Osteocyte (in vitro differentiated cells): ENCODE data around the gene NSMF. TPM values are rescaled to one million over a fixed set of nuclear protein-coding genes. Genes with fewer than 3 reads are reported as not detected.
"Not testable (repeated sequence)": the region's sequence is repeated elsewhere in the genome, so short reads cannot be mapped to it uniquely, and the experiment has no call there.

Experiments used
- DNase-seq: peaks from one replicate; pipeline ENCODE4 v3.0.0; 2021; ENCODE audit warnings: mixed read lengths; ENCODE audit not compliant: unreplicated experiment; ENCODE audit errors: extremely low spot score
- H3K27ac Mint-ChIP-seq: one replicate; pipeline ENCODE4 v1.8.0; 2021; ENCODE audit warnings: mild to moderate bottlenecking, mixed read lengths; ENCODE audit not compliant: unreplicated experiment
- H3K27me3 Mint-ChIP-seq: one replicate; pipeline ENCODE4 v1.8.0; 2021; ENCODE audit warnings: mixed read lengths; ENCODE audit not compliant: unreplicated experiment
- H3K36me3 Mint-ChIP-seq: one replicate; pipeline ENCODE4 v1.8.0; 2021; ENCODE audit warnings: mixed read lengths; ENCODE audit not compliant: unreplicated experiment
- H3K4me1 Mint-ChIP-seq: one replicate; pipeline ENCODE4 v1.8.0; 2021; ENCODE audit warnings: mixed read lengths; ENCODE audit not compliant: unreplicated experiment
- H3K4me3 Mint-ChIP-seq: one replicate; pipeline ENCODE4 v1.8.0; 2021; ENCODE audit warnings: mild to moderate bottlenecking, moderate library complexity, mixed read lengths; ENCODE audit not compliant: unreplicated experiment
- H3K9me3 Mint-ChIP-seq: one replicate; pipeline ENCODE4 v1.8.0; 2021; ENCODE audit warnings: mixed read lengths; ENCODE audit not compliant: unreplicated experiment
- CTCF ChIP-seq: fragments of 200-600 bp; sonication (generic); IDR thresholded peaks from 2 replicates; pipeline ENCODE4 v1.5.0; 2021; ENCODE audit warnings: antibody characterized with exemption, mild to moderate bottlenecking, moderate library complexity
- total RNA-seq: library from RNA; stranded (reverse); gene quantifications from 2 replicates; pipeline ENCODE4 v1.2.1, GENCODE V29; 2021

Gene NSMF
- total RNA-seq, 1 donor from 2014 or later: 103 TPM

DNA sequence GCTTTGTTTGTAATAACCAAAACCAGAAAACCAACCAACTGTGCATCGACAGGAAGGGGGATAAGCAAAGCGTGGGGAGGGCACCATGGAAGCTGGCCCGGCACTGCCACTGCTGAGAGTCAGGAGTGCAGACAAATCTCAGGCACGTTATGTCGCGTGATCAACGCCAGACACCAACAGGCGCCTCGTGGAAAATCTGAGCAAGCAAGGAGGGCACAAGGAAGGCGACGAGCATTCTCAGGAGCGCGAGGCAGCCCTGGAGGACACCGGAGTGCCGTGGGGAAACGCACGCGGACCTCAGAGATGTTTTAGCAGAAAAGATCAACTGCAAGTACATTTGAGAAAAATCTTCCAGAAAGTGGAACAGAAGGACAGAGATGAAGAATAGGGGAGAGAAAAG lies 15.1 kb upstream of the NSMF start:
- no peak overlapping the region for H3K27ac Mint-ChIP-seq

GRCh38 chr9:137470785-137471184 lies 11.7 kb upstream of the NSMF start:
- no peak for DNase-seq
- no peaks in the 10 kb centered on the region for H3K4me1 Mint-ChIP-seq
- H3K4me3 Mint-ChIP-seq: no peak overlapping the region
- H3K27me3 Mint-ChIP-seq: peaks cover 14% of the 10 kb centered on the region
- peaks cover 5% of the 10 kb centered on the region for H3K36me3 Mint-ChIP-seq
- H3K9me3 Mint-ChIP-seq: peaks cover 7% of the 10 kb centered on the region
- no peak overlapping the region for H3K27ac Mint-ChIP-seq
- no peak for TF ChIP-seq CTCF

More for the DNA sequence above, 15.1 kb upstream of the NSMF start:
- peaks cover 13% of the 10 kb centered on the region for H3K9me3 Mint-ChIP-seq
- TF ChIP-seq CTCF: no peak
- peaks cover 8% of the 10 kb centered on the region for H3K4me1 Mint-ChIP-seq
- peaks cover 8% of the 10 kb centered on the region for H3K27me3 Mint-ChIP-seq
- H3K4me3 Mint-ChIP-seq: no peak overlapping the region
- DNase-seq: no peak
- peaks cover 10% of the 10 kb centered on the region for H3K36me3 Mint-ChIP-seq

- Mint-ChIP-seq H3K27me3 (peaks cover 14% of the 10 kb centered on the region), H3K27ac (no peak overlapping the region), H3K9me3 (no peaks in the 10 kb centered on the region), H3K36me3 (no peaks in the 10 kb centered on the region), H3K4me3 (no peak overlapping the region), H3K4me1 (no peaks in the 10 kb centered on the region)
- TF ChIP-seq CTCF: no peak
- no peak for DNase-seq
Measured at GRCh38 chr9:137467896-137468295, 8.8 kb upstream of the NSMF start.

GRCh38 chr9:137467161-137467581 lies 8.0 kb upstream of the NSMF start:
- Mint-ChIP-seq H3K4me3 (no peak overlapping the region), H3K36me3 (no peaks in the 10 kb centered on the region), H3K27me3 (peaks cover 14% of the 10 kb centered on the region), H3K9me3 (no peaks in the 10 kb centered on the region), H3K4me1 (no peaks in the 10 kb centered on the region), H3K27ac (no peak overlapping the region)
- no peak for TF ChIP-seq CTCF
- DNase-seq: no peak

- not testable (repeated sequence) for H3K9me3 Mint-ChIP-seq, DNase-seq, H3K4me1 Mint-ChIP-seq, H3K36me3 Mint-ChIP-seq, H3K4me3 Mint-ChIP-seq, H3K27ac Mint-ChIP-seq
- peaks cover 14% of the 10 kb centered on the region for H3K27me3 Mint-ChIP-seq
Measured at GRCh38 chr9:137466389-137467085, 7.4 kb upstream of the NSMF start.
